ENCODE measurements around the gene LIPG. TPM values are rescaled to one million over a fixed set of nuclear protein-coding genes. Genes with fewer than 3 reads are reported as not detected.

LIPG gene
- total and polyA plus RNA-seq, 9 of the 15 experiments (the other 6 are each of a cell fraction or from before 2014, with no cell fraction given): 0.76 to 1.8 (median 1.3) TPM

DNA sequence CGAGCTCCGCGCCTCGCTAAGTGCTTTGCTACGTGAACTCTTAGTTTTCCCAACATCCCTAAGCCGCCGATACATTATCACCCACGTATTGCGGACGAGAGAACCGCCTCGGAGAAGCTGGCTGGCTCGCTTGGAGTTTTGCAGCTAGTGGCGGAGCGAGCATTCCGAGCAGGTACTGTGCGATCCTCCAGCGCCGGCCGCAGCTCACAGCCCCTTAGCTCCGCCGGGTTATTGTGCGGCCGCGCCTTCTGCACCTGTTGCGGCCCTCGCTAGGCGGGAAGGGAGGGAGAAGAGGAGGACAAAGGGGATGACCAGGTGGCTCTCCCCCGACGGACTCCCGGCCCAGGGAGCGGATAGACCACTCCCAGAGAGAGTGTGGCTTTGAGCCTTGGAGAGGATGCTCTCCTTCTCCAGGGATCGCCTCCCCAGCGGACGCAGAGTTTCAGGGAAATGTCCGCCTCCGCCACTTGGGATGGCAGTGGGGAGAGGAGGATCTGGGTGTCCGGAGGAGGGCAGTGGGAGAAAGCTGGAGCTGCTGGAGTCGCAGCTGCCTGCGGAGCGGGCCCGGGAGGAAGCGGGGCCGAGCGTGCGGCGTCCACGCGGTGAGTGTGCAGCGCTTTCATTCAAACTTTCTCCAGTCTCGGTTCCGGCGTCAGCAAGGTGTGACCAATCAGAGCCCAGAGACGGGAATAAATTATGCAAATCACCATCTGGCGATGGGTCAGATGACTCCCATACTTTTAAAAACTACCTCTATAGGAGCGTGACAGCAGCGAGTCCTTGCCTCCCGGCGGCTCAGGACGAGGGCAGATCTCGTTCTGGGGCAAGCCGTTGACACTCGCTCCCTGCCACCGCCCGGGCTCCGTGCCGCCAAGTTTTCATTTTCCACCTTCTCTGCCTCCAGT, at the start of gene LIPG (continued):
- TF ChIP-seq, protein P1, sequence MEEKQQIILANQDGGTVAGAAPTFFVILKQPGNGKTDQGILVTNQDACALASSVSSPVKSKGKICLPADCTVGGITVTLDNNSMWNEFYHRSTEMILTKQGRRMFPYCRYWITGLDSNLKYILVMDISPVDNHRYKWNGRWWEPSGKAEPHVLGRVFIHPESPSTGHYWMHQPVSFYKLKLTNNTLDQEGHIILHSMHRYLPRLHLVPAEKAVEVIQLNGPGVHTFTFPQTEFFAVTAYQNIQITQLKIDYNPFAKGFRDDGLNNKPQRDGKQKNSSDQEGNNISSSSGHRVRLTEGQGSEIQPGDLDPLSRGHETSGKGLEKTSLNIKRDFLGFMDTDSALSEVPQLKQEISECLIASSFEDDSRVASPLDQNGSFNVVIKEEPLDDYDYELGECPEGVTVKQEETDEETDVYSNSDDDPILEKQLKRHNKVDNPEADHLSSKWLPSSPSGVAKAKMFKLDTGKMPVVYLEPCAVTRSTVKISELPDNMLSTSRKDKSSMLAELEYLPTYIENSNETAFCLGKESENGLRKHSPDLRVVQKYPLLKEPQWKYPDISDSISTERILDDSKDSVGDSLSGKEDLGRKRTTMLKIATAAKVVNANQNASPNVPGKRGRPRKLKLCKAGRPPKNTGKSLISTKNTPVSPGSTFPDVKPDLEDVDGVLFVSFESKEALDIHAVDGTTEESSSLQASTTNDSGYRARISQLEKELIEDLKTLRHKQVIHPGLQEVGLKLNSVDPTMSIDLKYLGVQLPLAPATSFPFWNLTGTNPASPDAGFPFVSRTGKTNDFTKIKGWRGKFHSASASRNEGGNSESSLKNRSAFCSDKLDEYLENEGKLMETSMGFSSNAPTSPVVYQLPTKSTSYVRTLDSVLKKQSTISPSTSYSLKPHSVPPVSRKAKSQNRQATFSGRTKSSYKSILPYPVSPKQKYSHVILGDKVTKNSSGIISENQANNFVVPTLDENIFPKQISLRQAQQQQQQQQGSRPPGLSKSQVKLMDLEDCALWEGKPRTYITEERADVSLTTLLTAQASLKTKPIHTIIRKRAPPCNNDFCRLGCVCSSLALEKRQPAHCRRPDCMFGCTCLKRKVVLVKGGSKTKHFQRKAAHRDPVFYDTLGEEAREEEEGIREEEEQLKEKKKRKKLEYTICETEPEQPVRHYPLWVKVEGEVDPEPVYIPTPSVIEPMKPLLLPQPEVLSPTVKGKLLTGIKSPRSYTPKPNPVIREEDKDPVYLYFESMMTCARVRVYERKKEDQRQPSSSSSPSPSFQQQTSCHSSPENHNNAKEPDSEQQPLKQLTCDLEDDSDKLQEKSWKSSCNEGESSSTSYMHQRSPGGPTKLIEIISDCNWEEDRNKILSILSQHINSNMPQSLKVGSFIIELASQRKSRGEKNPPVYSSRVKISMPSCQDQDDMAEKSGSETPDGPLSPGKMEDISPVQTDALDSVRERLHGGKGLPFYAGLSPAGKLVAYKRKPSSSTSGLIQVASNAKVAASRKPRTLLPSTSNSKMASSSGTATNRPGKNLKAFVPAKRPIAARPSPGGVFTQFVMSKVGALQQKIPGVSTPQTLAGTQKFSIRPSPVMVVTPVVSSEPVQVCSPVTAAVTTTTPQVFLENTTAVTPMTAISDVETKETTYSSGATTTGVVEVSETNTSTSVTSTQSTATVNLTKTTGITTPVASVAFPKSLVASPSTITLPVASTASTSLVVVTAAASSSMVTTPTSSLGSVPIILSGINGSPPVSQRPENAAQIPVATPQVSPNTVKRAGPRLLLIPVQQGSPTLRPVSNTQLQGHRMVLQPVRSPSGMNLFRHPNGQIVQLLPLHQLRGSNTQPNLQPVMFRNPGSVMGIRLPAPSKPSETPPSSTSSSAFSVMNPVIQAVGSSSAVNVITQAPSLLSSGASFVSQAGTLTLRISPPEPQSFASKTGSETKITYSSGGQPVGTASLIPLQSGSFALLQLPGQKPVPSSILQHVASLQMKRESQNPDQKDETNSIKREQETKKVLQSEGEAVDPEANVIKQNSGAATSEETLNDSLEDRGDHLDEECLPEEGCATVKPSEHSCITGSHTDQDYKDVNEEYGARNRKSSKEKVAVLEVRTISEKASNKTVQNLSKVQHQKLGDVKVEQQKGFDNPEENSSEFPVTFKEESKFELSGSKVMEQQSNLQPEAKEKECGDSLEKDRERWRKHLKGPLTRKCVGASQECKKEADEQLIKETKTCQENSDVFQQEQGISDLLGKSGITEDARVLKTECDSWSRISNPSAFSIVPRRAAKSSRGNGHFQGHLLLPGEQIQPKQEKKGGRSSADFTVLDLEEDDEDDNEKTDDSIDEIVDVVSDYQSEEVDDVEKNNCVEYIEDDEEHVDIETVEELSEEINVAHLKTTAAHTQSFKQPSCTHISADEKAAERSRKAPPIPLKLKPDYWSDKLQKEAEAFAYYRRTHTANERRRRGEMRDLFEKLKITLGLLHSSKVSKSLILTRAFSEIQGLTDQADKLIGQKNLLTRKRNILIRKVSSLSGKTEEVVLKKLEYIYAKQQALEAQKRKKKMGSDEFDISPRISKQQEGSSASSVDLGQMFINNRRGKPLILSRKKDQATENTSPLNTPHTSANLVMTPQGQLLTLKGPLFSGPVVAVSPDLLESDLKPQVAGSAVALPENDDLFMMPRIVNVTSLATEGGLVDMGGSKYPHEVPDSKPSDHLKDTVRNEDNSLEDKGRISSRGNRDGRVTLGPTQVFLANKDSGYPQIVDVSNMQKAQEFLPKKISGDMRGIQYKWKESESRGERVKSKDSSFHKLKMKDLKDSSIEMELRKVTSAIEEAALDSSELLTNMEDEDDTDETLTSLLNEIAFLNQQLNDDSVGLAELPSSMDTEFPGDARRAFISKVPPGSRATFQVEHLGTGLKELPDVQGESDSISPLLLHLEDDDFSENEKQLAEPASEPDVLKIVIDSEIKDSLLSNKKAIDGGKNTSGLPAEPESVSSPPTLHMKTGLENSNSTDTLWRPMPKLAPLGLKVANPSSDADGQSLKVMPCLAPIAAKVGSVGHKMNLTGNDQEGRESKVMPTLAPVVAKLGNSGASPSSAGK (IDR thresholded peaks at IDR 0.05): peak; percentile 95
- TF ChIP-seq SMC3 (conservative IDR thresholded peaks at IDR 0.05; ENCODE audit: insufficient read depth, low read depth, low read length) (no peak), ZNF695 (CRISPR knock-in tag; IDR thresholded peaks at IDR 0.05) (no peak), RBFOX2 (IDR thresholded peaks at IDR 0.05; ENCODE audit: low read depth, low read length) (peak; percentile 57)
- TF ChIP-seq, protein P2, sequence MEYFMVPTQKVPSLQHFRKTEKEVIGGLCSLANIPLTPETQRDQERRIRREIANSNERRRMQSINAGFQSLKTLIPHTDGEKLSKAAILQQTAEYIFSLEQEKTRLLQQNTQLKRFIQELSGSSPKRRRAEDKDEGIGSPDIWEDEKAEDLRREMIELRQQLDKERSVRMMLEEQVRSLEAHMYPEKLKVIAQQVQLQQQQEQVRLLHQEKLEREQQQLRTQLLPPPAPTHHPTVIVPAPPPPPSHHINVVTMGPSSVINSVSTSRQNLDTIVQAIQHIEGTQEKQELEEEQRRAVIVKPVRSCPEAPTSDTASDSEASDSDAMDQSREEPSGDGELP (CRISPR knock-in tag; IDR thresholded peaks at IDR 0.05; ENCODE audit: borderline replicate concordance): 0 out of 2 replicates have a peak, but pooled peaks have one; percentile 20

Data from K562 (cell line).